T-helper 9 cell (primary cell): ENCODE measurements around the gene CENPL.
A peak's percentile ranks its signal among the peaks of the same experiment; 100 is the strongest.
"Not testable (repeated sequence)": the region's sequence is repeated elsewhere in the genome, so short reads cannot be mapped to it uniquely, and the experiment has no call there.

Source experiments
- DNase-seq: peaks from one replicate; pipeline ENCODE4 v3.0.0-alpha.2; 2020
- total RNA-seq, 2 donors: gene quantifications; one replicate each; lab custom pipeline; 2026; lab: John Stamatoyannopoulos, UW

Gene CENPL, protein sequence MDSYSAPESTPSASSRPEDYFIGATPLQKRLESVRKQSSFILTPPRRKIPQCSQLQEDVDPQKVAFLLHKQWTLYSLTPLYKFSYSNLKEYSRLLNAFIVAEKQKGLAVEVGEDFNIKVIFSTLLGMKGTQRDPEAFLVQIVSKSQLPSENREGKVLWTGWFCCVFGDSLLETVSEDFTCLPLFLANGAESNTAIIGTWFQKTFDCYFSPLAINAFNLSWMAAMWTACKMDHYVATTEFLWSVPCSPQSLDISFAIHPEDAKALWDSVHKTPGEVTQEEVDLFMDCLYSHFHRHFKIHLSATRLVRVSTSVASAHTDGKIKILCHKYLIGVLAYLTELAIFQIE
- total RNA-seq, result 8.2 to 15.2 reads per million in 2 donors

DNA sequence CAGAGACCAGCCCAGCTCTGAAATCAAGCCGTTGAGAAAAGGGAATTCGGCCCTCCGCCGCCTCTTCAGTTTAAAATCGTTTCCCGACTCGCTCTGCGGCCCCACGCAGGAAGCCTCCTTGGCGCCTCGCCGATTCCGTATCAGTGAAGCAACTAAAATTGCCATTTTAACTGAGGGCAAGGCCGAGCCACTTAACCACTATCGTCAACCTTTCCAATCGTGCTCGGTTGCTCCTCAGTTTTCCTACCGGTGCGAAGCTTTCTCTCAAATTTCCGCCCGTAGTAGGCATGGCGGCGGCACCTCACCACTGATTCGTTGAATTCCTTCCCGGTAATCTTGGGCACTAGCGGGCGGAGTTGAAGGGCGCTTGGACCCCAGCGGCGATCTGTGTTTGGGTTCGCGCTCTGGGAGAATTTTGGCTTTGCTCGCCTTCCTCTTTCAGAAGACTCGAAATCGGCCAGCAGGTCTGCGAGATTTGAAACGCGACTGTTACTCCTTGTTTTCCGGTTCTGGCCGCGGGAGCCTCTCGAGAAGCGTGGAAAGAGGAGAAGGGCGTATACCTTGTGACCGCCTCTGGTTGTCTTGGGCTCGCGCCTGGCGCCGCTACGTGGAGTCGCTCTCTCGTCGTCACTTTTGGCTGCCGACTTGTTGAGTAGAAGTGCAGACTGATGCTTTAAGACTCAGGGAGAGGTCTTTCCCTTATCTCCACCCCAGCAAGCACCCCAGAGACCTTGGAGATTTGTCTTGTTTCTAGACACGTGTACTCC lies at the start of gene CENPL, which contains the start of gene DARS2:
Gene CENPL, minus strand, starts transcription at position 569 of the 767 bp plus-strand sequence. CDS start 13,584 bp downstream, outside the sequence.
Gene DARS2, plus strand, starts transcription at position 359 of the 767 bp plus-strand sequence. CDS start 557 bp downstream, outside the sequence.
- DNase-seq, result peak; percentile 78

DNA sequence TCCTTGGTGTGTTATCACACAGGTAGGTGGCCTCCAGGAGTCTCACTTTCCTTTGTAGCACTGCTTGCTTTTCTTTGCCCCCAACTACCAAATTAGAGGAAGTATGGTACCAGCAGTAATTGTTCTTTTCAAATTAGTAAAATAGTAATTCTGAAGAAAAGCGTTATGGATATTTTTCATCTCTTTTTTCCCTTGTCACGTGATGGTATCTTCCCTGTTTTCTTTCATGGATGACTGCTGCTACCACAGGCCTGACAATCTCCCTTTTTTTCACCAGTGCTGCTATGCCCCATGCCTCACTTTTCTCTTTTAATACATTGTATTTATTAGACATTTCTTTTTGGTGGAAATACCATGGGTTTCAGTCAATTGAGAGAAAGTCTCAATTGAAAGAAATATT lies 46.8 kb upstream of the CENPL start:
- no peak for DNase-seq

DNA sequence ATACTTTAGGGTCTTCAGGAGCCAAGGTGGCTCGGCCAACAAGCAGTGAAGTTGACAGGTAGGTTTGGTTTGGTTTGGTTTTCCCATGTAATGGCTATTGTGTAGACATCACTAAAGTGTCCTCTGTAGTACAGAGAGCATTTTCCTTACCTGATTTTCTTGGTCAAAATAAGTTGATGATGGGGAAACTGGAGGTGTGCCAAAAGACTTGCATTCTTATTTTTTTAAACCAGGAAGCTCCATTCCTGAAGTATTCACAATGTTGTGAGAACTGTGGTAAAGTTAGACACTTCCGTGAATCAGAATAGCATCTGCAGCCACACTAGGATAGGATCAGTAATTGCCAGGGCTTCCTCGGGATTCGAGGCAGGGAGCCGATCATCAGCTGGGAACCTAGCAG lies 46.4 kb upstream of the CENPL start:
- DNase-seq, result no peak

DNA sequence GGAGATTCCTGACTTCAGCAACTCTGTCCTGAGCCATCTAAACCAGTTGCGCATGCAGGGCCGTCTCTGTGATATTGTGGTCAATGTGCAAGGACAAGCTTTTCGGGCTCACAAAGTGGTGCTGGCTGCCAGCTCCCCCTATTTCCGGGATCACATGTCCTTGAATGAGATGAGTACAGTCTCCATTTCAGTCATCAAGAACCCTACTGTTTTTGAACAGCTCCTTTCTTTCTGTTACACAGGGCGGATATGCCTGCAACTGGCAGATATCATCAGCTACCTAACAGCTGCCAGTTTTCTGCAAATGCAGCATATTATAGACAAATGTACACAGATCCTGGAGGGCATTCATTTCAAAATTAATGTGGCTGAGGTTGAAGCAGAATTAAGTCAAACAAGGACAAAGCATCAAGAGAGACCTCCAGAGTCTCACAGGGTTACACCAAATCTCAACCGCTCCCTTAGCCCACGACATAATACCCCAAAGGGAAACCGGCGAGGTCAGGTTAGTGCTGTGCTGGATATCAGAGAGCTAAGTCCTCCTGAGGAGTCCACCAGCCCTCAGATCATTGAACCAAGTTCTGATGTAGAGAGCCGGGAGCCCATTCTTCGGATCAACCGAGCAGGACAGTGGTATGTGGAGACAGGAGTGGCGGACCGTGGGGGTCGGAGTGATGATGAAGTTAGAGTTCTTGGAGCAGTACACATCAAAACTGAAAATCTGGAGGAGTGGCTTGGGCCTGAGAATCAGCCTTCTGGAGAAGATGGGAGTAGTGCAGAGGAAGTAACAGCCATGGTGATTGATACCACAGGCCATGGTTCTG lies 45.8 kb upstream of the CENPL start:
- DNase-seq, result no peak

DNA sequence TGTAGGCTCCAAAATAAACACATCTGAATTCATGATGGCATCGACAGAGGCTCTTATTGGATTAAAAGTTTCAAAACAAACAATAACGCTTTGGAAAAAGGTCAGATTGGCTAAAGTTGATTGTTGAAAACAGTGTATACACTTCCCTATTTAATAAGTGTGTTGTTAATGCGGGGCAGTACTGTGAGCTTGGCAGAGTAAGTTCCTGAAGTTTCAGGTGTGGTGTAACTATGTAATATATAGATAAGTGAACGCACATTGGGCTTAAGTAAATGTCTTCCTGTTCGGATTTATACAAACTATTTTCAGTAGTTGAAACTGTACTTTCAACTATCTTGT lies 44.3 kb upstream of the CENPL start:
- no peak for DNase-seq

DNA sequence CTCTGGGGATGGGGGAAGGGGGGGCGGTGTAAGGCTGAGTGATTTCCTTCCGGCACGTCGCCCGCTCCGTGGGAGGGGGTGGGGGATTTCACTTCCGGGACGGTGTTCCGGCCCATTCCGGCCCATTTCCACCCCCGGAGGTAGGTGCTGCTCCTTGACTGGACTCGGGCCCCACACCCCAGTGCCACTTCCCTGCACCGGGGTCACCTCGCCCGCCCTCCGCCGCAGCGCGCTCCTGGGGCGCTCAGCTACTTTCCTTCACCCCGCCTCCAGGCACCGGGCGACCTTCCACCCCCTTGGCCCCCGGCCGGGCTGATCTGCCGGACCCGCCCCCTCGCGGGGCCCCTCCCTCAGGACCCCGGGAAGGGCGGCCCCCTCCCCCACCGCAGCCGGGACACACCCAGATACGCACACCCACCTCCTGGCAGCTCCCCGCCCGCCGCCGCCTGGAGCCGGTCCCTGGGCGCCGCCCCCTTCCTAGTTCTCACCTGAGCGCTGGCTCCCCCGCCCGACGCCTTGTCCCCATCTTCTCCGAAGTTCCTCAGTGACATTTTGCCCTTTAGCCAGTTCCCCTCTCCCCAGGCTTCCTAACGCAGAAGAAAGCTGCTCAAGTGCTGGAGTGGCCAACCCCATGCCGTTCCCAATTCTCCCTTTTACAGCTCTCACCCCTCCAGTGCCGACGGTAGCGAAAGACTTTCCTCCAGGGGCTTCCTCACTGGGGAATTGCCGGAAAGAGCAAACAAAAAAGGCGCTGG lies 43.8 kb upstream of the CENPL start, which contains the start of gene ZBTB37:
Gene ZBTB37, plus strand, starts transcription at position 115 of the 755 bp plus-strand sequence. CDS start 1,846 bp downstream, outside the sequence.
- peak; percentile 89 for DNase-seq

DNA sequence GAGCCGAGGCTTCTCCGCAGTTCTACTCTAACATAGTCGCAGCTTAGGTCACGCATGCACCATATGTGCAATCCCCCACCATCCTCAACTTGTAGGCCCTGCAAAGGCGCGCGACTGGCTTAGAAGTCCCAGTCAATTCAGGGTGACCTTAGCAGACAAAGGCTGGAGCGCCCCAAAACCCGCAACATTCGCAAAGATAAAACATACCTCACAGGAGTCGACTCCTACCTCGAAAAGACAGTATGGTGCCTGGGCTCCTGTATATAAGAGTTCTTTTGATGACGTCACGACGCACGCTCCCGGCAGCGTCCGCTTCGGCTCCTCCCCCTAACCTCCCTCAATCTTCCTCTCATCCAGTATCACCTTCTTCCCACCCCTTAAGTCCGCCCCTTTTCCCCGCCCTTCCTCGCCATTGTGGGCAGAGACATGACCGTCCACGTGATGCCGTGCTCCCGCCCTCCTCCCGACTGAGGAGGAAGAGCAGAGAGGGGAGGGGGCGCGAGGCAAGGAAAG lies 43.1 kb upstream of the CENPL start, which contains the start of gene GAS5:
Gene GAS5, minus strand, starts transcription at position 237 of the 513 bp plus-strand sequence.
- peak; percentile 98 for DNase-seq

DNA sequence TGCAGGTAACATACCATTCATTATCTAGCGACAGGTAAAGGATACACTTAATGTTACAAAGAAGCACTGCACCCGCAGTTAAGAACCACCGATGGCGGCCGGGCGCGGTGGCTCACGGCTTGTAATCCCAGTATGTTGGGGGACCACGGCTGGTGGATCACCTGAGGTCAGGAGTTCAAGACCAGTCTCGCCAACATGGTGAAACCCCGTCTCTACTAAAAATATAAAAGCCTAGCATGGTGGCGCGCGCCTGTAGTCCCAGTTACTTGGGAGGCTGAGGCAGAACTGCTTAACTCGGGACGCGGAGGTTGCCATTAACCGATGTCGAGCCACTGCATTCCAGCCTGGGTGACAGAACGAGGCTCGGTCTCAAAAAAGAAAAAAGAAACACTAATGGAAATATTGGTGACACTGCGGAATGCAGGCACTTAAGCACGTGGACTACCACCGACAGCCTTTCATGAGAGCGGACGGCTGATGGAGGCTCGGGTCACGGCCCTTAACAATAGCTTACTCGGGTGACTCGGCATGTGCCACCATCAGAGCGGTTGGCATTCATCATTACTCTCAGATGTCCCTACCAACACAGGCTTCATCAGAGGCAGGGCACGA lies 42.6 kb upstream of the CENPL start:
- no peak for DNase-seq

DNA sequence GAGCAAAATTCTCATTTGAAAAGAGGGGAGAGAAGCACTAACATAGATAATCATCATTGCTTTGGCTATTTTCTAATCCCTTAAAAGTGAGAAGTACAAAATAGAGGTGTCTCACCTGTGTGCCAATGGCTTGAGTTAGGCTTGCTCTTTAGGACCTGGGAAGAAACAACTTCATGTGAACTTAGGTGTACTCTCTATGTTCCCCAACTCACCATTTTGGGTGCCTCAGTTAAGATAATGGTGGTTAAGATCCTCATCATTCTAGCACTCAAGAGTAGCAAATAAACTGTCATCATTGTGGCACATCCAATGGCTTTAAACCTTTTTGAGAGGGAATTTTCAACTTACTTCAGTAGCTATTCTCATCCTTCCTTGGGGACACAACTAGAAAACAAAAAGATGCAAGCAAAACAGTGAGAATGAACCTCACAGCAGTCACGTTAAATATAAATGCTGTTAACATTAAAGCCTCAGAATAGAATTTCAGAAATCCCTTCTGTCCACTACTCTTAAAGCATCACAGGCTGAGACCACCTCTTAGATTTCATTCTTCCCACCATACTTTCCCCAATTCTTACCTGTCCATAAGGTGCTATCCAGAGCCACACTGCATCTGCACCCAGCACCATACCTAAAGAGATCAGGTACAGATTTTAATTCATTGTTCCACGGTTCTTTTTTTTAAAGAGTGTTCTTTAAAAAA lies 41.9 kb upstream of the CENPL start:
- no peak for DNase-seq

DNA sequence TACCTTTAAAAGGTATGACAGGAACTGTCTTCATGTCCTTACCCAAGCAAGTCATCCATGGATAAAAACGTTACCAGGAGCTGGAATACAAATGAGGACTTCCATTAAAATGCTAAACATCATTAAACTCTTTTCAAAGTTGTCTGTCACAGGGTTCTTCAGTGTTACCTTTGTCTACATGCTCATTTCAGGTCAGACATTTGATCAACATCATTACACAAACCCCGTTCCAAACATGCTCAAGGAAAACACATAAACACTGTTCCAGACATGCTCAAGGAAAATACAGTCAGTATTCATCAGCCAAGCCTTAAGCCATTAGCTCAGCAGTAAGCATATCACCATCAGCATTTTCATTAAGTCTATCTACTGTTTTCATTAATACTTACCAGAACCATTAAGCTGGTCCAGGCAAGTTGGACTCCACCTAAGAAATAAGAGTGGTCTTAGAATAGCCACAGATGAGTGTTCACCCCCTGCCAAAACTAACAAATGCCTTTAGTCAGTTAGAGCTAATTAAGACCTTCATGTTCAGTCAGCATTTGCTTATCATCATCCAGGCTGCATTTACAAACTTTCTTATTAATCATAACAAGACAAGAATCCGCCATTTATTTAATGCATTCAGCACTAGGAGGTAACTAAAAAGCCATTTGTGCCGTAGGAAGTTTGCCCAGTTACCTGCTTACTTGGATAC lies 40.9 kb upstream of the CENPL start:
- no peak for DNase-seq

DNA sequence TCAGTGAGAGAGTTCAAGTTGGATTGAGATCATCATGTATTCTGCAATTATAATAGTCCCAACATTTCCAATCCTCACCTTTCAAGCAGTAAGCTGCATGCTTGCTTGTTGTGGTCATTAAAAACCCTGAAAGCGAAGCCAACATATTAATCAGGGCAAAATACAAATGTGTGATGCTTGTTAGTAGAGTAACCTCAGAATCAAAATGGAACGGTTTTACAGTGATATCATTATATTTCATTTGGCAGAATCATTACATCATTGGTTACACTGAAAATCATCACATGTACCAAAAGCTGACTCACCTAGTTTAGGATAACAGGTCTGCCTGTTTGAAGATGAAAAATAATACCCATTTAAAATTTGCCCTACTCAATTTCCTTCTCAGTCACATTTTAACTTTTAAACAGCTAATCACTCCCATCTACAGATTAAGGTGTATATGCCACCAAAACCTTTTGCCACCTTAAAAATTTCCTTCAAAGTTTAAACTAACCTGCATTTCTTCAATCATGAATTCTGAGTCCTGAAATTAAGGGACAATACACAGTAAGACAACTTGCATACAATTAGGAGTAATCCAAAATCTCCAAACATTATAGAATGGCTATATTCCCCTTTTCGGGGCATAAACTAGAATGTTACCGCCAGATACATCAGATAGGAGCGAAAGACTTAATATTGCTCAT lies 39.6 kb upstream of the CENPL start:
- DNase-seq, result no peak

DNA sequence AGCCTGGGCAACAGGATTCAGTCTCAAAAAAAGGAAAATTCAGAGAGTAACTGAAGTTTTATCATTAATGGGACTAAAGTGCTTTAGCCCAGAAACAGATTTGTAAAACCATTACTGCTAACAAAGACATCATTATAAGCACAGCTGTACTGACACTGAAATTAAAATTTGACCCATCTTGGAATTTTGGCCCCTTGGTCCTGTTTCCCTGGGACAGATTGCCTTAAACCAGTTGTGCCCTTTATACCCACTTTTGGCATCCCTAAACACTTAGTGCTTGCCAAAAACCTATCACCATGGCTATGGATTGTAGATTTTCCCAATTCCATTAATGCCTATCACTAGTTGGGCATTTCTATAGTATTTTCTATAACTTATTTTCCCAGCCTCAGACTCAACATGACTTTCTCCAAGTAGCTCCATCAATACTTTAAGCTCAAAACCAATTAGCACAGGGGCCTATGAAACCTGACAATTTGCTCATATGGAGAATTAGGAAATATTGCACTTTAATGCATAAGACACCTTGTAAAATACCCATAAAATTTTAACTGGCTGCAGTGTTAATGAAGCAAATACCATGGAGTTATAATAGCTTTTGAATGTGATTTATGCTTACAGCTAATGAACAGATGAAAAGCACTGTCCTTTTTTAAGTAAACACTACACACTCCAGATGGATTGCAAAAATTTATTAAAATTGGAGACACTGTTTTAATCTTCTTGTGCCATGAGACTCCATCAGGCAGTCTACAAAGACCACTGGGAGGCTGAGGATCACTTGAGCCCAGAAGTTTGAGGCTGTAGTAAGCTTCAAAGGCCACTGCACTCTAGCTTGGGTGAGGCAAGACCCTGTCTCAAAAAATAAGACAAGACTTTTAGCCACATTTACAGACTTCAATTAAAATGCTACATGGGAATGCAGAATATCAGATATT lies 38.8 kb upstream of the CENPL start:
- DNase-seq, result no peak

DNA sequence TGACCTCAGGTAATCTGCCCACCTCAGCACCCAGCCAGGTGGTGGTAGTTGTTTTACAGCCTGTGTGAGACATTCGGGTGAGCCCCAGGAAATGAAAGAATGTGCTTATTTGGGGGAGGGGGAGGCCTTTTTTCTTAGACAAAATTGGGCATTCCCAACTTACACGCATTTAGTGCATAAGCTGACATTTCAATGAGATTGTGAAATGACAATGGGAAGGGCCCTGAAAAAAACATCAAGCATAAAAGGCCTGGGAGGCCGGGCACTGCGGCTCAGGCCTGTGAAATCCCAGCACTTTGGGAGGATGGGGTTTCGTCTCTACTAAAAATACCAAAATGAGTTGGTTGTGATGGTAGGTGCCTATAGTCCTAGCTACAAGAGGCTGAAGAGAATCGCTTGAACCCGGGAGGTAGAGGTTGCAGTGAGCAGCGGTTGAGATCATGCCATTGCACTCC lies 38.1 kb upstream of the CENPL start:
- DNase-seq, result no peak

DNA sequence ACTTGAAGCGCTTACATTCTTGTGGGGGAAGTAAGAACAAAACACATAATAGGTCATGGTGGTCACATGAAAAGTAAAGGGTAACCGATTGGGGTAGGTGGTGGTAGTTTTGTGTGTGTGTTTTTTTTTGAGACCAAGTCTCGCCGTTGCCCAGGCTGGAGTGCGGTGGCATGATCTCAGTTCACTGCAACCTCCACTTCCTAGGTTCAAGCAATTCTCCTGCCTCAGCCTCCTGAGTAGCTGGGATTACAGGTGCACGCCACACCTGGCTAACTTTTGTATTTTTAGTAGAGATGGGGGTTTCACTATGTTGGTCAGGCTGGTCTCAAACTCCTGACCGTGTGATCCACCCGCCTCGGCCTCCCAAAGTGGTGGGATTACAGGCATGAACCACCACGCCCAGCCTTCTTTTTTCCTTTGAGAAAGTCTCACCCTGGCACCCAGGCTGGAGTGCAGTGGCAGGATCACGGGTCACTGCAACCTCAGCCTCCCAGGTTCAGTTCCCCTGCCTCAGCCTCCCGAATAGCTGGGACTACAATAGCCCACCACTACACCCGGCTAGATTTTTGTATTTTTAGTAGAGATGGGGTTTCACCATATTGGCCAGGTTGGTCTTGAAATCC lies 37.6 kb upstream of the CENPL start:
- DNase-seq, result not testable (repeated sequence)

DNA sequence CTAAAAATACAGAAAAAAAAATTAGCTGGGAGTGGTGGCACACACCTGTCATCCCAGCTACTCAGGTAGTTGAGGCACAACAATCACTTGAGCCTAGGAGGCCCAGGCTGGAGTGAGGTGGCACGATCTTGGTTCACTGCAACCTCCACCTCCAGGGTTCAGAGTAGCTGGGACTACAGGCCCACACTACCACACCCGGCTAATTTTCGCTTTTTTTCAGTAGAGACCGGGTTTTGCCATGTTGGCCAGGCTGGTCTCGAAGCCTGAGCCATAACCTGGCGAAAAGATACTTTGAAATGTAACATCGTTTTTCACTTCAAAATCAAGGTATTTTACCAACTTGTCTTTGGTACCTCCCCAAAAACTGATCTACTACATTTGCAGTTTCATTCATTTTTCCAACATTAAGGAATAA lies 37.1 kb upstream of the CENPL start:
- DNase-seq, result no peak

DNA sequence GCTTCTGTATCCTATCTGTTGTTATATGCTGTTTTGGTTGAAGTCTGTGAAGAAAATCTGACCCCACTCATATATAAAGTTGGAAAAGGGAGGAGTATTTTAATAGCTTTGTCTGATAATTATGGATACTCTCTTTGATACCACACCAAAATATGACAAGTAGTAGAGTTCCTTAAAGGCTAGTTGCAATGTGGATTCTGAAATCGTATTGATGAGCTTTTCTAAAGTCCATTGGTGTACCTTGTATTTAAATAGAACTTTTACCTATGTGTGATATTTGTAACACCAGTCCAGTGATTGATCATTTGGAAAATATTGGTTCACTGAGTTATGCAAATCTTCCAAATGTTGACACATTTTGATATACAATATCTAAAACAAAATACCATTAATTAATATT lies 35.4 kb upstream of the CENPL start:
- DNase-seq, result no peak

DNA sequence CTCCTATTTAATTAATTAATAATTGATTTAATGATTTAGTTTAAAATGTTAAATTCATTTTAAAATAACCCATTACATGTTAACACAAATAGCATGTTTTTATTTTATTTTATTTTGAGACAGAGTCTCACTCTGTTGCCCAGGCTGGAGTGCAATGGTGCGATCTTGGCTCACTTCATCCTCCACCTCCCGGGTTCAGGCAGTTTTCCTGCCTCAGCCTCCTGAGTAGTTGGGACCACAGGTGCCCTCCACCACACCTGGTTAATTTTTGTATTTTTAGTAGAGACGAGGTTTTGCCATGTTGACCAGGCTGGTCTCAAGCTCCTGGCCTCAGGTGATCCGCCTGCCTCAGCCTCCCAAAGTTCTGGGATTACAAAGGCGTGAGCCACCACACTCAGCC lies 34.9 kb upstream of the CENPL start:
- not testable (repeated sequence) for DNase-seq
